Stimulated activated CD4-positive, alpha-beta T cell treated with anti-CD3 and anti-CD28 coated beads, Interleukin-15, amount 100 ng/mL, for 48 hours (primary cell): ENCODE data around the gene ECM1.

Source experiments
- DNase-seq, 2 donors: peaks; one replicate each; pipeline ENCODE4 v3.0.0-alpha.2; 2020; ENCODE audit warnings: low read depth in 2 of 2

Gene ECM1

DNA sequence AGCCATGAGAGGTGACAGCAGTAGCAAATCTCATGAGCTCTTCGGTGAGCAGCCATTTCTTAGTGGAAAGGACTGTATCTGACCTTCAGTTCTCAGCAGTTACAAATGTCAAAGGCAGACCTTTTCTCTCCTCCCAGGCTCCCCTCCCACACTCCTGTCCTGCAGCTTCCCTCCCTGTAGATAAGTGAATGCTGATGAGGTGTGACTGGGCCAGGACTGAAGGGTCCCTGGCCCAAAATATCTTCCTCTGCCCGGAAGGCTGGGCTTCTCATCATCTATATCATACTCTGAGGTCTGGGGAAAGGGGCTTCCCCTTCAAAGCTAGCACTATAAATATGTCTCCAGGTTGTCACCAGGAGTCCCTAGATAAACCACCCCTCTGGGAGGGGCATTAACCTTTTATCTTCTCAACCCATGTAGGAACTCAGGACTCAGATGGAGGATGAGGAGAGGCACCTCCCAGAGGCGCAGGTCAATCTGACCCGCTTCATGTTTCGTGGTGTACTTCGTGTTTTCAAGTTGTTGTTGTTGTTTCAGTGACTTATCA lies 37.6 kb downstream of the ECM1 start:
- DNase-seq, result no peak

DNA sequence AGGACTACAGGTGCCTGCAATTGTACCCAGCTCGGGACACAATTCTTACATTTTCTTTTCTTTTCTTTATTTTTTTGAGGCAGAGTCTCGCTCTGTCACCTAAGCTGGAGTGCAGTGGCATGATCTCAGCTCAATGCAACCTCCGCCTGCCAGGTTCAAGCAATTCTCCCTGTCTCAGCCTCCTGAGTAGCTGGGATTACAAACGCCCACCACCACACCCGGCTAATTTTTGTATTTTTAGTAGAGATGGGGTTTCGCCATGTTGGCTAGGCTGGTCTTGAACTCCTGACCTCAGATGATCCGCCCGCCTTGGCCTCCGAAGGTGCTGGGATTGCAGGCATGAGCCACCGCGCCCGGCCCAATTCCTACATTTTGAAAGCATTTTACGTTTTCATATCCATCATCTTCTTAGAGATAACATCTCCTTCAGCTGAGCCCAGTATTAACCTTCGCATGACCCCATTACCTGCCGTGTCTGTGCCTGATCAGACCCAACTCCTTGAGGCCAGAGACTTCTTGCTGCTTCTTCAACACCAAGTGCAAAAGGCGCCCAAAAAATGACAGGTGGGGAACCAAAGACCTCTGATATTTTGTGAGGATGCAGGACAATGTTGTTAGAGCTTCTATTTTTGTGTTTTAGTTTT lies 38.5 kb downstream of the ECM1 start:
- DNase-seq, result no peak

DNA sequence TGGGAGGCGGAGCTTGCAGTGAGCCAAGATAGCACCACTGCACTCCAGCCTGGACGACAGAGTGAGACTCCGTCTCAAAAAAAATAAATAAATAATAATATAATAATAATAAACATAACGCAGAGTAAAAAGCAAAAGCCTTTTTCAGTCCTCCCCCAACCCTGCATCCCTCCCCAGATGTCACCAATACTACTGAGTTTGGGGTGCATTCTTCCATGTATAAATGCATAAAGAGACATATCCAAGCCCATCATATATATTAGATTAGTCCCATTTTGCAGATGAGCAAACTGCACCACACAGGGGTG lies 40.4 kb downstream of the ECM1 start:
- DNase-seq, result no peak

DNA sequence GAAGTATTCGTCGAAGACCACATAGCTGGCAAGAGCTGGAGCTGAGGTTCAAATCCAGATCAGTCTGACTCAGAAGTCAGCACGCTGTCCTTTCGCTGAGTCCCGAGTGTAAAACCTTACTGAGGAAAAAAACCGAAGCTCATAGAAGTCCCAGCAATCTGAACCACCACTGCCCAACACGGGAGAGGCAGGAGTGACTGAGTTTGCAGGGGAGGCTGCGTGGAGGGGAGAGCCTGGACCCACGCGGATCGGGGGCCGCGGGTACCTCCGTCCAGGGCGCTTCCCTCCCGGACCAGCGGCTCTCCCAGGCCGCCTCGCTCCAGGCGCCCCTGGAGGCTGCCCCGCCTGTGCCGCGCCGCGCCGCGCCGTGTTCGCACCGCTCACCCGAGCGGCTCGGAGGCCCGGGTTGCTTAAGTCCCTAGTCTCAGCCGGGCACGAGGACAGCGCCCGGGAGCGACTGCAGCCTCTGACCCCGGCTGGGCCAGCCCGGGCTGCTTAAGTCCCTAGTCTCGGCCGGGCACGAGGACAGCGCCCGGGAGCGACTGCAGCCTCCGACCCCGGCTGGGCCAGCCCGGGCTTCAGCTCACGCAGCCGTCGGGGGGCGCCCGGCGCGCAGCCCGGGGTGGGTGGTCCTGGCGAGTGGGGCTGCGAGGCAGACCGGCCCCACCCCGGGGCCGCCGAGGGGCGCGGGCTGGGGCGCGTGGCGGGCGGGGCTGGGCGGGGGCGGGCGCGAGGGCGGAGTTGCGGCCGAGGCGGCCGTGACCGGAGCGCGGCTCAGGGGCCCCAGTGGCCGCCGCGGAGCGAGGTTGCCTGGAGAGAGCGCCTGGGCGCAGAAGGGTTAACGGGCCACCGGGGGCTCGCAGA lies 41.0 kb downstream of the ECM1 start, which contains the start of gene ADAMTSL4:
Gene ADAMTSL4 (plus strand): TSS at position 777 of the 864 bp plus-strand sequence. CDS start 2,881 bp downstream, outside the sequence.
- DNase-seq, result no peak

DNA sequence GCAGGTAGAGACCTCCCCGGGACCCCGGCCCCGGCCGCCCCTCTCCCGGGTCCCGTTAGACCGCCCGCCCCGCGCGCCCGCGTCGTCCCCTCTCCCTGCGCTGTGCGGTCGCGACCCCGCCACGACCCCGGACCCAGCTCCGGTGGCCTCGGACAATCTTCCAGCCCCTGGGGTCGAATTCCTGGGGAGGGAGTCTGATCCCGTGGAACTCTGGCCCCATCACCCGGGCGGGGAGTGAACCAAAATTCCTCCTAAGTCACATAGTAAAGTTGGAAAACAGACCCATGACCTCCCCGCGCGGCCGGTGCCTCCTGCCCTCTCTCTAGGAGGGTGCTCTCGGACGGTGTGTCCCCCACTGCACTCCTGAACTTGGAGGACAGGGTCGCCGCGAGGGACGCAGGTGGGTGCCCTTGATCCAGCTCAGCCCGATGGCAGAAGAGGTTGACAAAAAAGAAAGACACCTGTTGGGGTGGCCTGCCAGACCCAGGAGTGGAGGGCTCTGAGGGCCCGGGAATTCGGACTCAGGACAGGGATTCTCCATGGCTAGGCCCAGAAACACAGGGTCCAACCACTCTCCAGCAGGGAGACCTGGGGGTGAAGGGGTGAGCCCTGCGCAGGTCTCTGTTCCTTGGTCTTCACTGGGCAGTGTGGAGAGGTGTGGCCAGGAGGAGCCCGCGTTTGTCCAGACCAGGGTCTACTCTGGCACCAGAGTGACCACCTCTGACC lies 41.8 kb downstream of the ECM1 start:
- DNase-seq, result no peak

DNA sequence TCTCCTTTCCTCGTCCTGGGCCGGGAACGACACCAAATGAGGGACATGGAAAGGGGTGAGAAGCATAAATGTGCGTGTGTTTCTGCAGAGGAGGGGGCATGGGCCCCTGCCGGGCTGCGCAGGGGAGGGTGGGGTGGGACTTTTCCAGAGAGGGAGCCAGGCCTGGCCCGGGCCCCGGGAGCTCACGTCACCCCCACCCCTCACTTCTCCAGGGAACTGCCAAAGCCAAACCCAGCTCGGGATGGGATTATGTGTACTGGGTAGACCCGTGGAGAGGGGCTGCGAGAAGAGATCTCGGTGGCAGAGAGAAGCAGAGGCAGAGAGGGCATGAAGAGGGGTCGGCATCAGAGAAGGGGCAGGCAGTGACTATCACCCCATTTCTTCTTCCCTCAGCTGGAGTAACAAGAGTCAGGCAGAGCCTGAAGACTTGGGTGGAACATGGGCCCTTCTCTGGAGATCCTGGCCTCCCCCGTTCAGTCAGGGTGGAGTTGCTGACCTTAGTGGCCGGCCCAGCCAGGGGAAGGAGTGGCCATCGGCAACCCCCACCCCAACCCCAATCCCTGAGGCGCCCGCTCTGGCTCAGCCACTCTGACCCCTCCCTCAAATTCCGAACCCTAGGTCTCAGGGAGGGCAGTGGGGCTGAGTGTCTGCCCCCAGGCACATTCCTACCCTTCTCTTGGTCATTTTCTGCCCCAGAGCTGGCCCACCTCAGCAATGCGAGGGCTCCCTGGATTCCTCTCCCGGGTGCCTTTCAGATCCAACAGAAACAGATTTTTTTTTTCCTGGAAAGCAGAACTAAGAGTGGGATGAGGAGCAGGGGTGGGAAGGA lies 42.5 kb downstream of the ECM1 start:
- no peak for DNase-seq

DNA sequence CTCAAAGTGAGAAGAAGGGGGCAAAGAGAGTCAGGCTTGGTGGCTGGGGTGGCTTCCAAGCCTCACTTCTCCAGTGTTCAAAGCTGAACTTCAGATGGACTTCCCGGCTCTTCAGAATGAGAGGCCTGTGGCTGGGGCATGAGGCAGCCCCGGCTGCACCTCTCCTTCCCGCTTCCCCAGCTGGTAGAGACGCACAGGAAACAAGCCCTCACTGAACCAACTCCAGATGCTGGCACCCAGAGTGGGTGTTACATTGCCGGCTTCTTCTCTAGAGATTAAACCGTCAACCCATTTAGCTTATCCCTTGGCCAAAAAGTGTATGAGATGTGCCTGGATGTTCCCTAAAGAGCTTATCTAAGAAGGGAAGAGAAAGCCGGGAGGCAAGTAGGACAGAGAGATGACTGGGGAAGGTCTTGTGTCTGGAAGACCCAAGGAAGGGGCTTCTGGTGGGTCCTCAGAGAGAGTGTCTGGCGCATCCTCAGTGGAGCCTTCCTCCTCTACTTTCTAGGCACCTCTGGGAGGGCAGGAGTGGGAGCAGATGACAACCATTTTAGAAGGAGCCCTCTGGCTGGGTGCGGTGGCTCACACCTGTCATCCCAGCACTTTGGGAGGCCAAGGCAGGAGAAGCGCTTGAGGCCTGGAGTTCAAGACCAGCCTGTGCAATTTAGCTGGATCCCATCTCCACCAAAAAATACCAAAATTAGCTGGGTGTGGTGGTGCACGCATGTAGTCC lies 43.3 kb downstream of the ECM1 start:
- DNase-seq, result no peak

DNA sequence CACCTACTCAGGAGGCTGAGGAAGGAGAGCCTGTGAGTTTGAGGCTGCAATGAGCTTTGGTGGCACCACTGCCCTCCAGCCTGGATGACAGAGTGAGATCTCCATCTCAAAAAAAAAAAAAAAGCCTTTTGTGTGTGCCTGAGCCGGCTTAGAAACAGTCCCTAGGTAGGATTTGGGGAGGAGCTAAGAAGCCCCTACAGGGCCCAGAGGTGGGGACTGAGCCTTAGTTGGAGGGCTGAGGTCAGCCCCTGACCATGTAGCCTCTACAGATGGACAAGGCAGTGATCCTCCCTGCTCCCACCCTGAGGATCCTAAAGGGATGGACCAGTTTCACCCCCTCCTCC lies 43.8 kb downstream of the ECM1 start:
- no peak for DNase-seq

DNA sequence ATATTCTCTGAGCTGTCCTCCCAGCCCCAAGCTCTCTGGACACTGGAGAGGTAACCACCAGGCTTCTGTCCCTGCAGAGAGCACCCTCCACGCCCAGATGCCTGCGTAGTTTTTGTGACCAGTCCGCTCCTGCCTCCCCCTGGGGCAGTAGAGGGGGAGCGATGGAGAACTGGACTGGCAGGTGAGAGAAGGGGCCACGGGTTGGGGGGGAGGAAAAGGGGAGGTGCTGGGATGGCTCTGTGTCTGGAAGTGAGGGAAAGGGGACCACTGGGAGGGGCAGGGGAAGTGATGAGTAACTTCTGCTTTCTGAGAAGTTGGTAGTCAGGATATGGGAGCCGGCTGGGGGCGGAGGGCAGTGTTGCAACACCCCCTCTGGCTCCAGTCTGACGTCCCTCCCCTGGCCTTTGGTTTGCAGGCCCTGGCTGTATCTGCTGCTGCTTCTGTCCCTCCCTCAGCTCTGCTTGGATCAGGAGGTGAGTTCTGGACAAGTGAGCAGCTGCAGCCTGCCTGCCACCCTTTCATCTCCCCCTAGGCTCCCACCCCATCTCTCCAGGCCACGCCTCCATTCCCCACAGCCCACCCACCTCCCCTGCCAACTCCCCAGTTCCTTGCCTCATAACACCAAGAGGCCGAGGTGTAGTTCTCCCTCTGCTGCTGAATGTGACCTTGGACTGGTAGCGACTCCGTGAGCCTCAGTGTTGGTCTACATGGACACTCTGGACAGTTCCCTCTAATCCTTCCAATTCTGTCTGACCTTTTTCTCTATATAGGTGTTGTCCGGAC lies 44.4 kb downstream of the ECM1 start:
- DNase-seq, result no peak

DNA sequence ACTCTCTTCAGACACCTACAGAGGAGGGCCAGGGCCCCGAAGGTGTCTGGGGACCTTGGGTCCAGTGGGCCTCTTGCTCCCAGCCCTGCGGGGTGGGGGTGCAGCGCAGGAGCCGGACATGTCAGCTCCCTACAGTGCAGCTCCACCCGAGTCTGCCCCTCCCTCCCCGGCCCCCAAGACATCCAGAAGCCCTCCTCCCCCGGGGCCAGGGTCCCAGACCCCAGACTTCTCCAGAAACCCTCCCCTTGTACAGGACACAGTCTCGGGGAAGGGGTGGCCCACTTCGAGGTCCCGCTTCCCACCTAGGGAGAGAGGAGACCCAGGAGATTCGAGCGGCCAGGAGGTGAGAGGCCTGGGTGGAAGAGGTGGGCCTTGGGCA lies 45.0 kb downstream of the ECM1 start:
- no peak for DNase-seq

DNA sequence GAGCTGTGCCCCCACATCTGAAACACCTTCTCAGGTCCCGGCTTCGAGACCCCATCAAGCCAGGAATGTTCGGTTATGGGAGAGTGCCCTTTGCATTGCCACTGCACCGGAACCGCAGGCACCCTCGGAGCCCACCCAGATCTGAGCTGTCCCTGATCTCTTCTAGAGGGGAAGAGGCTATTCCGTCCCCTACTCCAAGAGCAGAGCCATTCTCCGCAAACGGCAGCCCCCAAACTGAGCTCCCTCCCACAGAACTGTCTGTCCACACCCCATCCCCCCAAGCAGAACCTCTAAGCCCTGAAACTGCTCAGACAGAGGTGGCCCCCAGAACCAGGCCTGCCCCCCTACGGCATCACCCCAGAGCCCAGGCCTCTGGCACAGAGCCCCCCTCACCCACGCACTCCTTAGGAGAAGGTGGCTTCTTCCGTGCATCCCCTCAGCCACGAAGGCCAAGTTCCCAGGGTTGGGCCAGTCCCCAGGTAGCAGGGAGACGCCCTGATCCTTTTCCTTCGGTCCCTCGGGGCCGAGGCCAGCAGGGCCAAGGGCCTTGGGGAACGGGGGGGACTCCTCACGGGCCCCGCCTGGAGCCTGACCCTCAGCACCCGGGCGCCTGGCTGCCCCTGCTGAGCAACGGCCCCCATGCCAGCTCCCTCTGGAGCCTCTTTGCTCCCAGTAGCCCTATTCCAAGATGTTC lies 45.6 kb downstream of the ECM1 start:
- no peak for DNase-seq

DNA sequence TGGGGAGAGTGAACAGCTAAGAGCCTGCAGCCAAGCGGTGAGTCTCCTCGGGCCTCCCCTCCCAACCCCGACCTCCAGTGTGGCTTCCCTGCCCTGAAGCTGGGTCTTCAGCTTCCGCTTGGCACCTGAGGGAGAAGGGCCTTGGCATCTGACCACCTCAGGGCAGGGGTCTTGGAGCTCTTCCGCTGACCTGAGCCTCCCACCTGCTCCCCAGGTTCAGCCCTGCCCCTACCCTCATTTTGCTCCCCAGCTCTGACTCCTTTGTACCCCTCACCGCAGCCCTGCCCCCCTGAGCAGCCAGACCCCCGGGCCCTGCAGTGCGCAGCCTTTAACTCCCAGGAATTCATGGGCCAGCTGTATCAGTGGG lies 46.2 kb downstream of the ECM1 start:
- DNase-seq, result no peak

DNA sequence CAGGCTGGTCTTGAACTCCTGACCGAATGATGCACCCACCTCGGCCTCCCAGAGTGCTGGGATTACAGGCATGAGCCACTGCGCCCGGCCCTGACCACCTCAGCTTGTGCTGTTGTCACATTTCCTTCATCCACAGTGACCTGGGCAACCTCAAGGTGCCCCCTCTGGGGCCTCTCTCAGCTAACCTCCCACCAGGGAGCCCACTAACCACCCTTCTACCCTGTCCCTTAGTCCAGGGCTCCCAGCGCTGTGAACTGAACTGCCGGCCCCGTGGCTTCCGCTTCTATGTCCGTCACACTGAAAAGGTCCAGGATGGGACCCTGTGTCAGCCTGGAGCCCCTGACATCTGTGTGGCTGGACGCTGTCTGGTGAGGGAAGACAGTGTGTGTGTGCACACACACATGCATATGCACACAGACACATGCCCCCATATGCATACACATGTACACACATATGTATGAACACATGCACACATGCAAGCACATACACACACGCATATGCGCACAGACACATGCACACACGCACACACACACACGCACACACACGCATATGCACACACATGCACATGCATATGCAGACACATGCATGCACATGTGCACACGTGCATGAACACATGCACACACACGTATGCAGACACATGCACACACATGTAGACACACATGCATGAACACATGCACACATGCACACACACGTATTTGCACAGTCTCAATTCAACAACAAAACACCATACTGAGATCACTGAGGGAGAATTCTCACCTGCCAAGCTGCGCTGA lies 47.5 kb downstream of the ECM1 start:
- no peak for DNase-seq

DNA sequence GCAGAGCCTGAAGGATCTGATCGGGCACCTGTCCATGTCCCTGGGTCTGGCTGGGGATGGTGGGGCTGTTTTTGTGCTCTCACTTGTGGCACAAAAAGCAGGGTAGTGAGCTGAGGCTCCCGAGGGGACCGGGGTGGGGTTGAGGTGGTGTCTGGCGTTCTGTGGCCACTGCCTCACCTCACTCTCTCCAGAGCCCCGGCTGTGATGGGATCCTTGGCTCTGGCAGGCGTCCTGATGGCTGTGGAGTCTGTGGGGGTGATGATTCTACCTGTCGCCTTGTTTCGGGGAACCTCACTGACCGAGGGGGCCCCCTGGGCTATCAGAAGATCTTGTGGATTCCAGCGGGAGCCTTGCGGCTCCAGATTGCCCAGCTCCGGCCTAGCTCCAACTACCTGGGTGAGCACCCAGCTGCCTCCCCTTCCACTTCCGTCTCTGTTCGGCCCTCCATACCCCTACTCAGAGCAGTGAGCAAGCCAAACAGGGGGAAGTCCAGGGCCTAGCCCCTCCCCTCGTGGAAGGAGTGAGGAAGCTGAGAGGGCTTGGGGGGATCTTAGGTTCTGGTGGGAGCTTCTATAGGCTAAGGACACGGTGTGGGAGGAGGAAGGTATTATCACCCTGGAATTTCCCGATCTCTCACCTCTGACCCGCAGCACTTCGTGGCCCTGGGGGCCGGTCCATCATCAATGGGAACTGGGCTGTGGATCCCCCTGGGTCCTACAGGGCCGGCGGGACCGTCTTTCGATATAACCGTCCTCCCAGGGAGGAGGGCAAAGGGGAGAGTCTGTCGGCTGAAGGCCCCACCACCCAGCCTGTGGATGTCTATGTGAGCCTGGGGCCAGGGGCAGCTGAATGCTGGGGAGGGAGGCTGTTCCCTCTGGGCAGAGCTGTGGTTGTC lies 48.3 kb downstream of the ECM1 start:
- no peak for DNase-seq

DNA sequence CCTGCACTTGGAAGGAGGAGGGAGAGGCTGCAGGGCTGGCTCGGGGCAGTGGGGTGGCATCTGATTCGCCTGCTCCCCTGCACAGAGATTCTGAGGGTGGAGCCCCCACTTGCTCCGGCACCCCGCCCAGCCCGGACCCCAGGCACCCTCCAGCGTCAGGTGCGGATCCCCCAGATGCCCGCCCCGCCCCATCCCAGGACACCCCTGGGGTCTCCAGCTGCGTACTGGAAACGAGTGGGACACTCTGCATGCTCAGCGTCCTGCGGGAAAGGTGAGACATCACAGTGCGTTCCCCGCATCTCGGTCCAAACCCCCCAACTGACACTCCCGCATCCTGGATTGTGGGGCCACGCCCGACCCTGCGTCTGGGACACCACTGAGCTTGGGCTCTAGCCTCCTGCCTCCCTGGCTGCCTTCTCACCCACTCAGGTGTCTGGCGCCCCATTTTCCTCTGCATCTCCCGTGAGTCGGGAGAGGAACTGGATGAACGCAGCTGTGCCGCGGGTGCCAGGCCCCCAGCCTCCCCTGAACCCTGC lies 49.2 kb downstream of the ECM1 start:
- DNase-seq, result no peak

DNA sequence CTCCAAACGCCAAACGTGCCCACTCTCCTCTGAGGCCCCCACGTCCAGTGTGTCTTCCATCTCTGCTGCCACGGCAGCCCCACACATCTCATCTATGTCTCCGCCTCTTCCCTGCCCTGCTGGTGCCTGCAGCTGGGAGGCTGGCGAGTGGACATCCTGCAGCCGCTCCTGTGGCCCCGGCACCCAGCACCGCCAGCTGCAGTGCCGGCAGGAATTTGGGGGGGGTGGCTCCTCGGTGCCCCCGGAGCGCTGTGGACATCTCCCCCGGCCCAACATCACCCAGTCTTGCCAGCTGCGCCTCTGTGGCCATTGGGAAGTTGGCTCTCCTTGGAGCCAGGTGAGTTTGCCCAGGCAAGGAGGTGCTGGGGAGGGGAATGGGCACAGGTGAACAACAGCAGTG lies 49.9 kb downstream of the ECM1 start:
- no peak for DNase-seq

DNA sequence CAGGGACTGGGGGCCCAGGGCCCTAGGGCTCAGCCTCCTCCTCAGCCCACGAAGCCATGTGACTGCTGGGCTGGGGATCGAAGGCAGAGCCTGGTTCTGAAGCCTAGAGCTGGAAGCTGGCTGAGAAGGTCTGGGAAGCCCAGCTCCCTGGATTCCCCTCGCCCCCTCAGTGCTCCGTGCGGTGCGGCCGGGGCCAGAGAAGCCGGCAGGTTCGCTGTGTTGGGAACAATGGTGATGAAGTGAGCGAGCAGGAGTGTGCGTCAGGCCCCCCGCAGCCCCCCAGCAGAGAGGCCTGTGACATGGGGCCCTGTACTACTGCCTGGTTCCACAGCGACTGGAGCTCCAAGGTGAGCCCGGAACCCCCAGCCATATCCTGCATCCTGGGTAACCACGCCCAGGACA lies 50.4 kb downstream of the ECM1 start:
- DNase-seq, result no peak
